GM12891 (cell line): ENCODE measurements around the gene TBC1D20.

ENCODE experiments used
- PAX5 ChIP-seq: IDR thresholded peaks from 2 replicates; pipeline ENCODE4 v1.6.1; 2011; ENCODE audit warnings: low read length, moderate library complexity, mild to moderate bottlenecking; ENCODE audit not compliant: insufficient read depth, severe bottlenecking
- POLR2AphosphoS5 ChIP-seq: IDR thresholded peaks from 2 replicates; pipeline ENCODE4 v1.6.1; 2011; ENCODE audit warnings: low read depth, low read length, control low read depth

DNA sequence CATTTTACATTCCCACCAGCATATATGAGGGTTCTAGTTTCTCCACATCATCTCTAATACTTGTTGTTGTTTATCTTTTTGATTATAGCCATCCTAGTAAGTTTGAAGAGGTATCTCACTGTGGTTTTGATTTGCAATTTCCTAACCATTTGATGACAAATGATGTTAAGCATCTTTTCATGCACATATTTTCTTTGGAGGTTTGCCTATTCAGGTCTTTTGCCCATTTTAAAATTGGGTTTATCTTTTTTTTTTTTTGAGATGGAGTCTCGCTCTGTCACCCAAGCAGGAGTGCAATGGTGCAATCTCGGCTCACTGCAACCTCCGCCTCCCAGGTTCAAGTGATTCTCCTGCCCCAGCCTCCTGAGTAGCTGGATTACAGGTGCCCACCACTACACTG is 50.3 kb downstream of the TBC1D20 start:
- TF ChIP-seq PAX5 (no peak), POLR2AphosphoS5 (no peak)
